GM12878 (cell line): ENCODE data around the gene PCNX1. TPM values are rescaled to one million over a fixed set of nuclear protein-coding genes. Genes with fewer than 3 reads are reported as not detected.

Source experiments
- ASH2L ChIP-seq: fragments of 300-600, 200-600 bp; sonication (generic); IDR thresholded peaks from 2 replicates; pipeline ENCODE4 v1.6.1; 2017; ENCODE audit warnings: low read depth, mild to moderate bottlenecking, borderline replicate concordance
- BACH1 ChIP-seq: fragments of 450-650 bp; IDR thresholded peaks from 2 replicates; pipeline ENCODE4 v1.6.1; 2017; ENCODE audit warnings: mild to moderate bottlenecking, borderline replicate concordance
- BCL11A ChIP-seq: IDR thresholded peaks from 2 replicates; pipeline ENCODE4 v1.6.1; 2011; ENCODE audit warnings: low read depth, low read length
- DPF2 ChIP-seq: fragments of 450-650 bp; IDR thresholded peaks from 2 replicates; pipeline ENCODE4 v1.6.1; 2017; ENCODE audit warnings: mild to moderate bottlenecking
- EGR1 ChIP-seq, 2 experiments: IDR thresholded peaks; 1 replicate in 1 of 2; 2 replicates in 1 of 2; pipeline ENCODE4 v1.6.1; 2011 to 2012; ENCODE audit warnings: low read depth in 2 of 2, low read length in 2 of 2, borderline replicate concordance in 1 of 2, mild to moderate bottlenecking in 1 of 2, moderate library complexity in 1 of 2
- FOS ChIP-seq: IDR thresholded peaks from 3 replicates; pipeline ENCODE4 v1.6.1; 2011; ENCODE audit warnings: borderline replicate concordance; ENCODE audit not compliant: insufficient read length; ENCODE audit errors: extremely low read depth
- LARP7 ChIP-seq: fragments of 450-650 bp; IDR thresholded peaks from 2 replicates; pipeline ENCODE4 v1.6.1; 2017; ENCODE audit warnings: mild to moderate bottlenecking
- MLLT1 ChIP-seq: fragments of 450-650 bp; IDR thresholded peaks from 2 replicates; pipeline ENCODE4 v1.6.1; 2016; ENCODE audit warnings: mild to moderate bottlenecking
- MXI1 ChIP-seq: fragments of 150-350 bp; IDR thresholded peaks from 2 replicates; pipeline ENCODE4 v1.6.1; 2011; ENCODE audit warnings: low read depth, mild to moderate bottlenecking, inconsistent platforms, low read length, improper control_type of control experiment
- NRF1 ChIP-seq: conservative IDR thresholded peaks from 2 replicates; pipeline ENCODE4 v1.6.1; 2011; ENCODE audit warnings: mild to moderate bottlenecking, low read depth, low read length, improper control_type of control experiment
- PAX5 ChIP-seq: IDR thresholded peaks from 2 replicates; pipeline ENCODE4 v1.6.1; 2011; ENCODE audit warnings: low read depth, low read length, borderline replicate concordance
- RELA ChIP-seq: fragments of 450-650 bp; IDR thresholded peaks from 2 replicates; pipeline ENCODE4 v1.8.0; 2014; ENCODE audit warnings: borderline replicate concordance; ENCODE audit not compliant: partially characterized antibody
- REST ChIP-seq: IDR thresholded peaks from 2 replicates; pipeline ENCODE4 v1.6.1; 2012; ENCODE audit warnings: mild to moderate bottlenecking, low read depth, low read length
- SKIL ChIP-seq: fragments of 450-650 bp; IDR thresholded peaks from 2 replicates; pipeline ENCODE4 v1.6.1; 2017; ENCODE audit warnings: mild to moderate bottlenecking, low read depth, inconsistent platforms; ENCODE audit not compliant: poor library complexity, severe bottlenecking
- SMARCA5 ChIP-seq: fragments of 450-650 bp; IDR thresholded peaks from 2 replicates; pipeline ENCODE4 v1.6.1; 2017; ENCODE audit warnings: mild to moderate bottlenecking
- TCF7 ChIP-seq: IDR thresholded peaks from 2 replicates; pipeline ENCODE4 v1.6.1; 2014; ENCODE audit warnings: antibody characterized with exemption, borderline replicate concordance
- WRNIP1 ChIP-seq: IDR thresholded peaks from 2 replicates; pipeline ENCODE4 v1.6.1; 2011; ENCODE audit warnings: low read depth, low read length, improper control_type of control experiment, borderline replicate concordance
- YY1 ChIP-seq: IDR thresholded peaks from 2 replicates; pipeline ENCODE4 v1.6.1; 2011; ENCODE audit warnings: low read depth, mild to moderate bottlenecking, low read length
- ZNF207 ChIP-seq: fragments of 450-650 bp; IDR thresholded peaks from 2 replicates; pipeline ENCODE4 v1.6.1; 2014; ENCODE audit warnings: antibody characterized with exemption, mild to moderate bottlenecking, borderline replicate concordance
- ZNF217 ChIP-seq: fragments of 450-650 bp; IDR thresholded peaks from 2 replicates; pipeline ENCODE4 v1.6.1; 2017; ENCODE audit warnings: antibody characterized with exemption, mild to moderate bottlenecking
- ZSCAN29 ChIP-seq: fragments of 450-650 bp; IDR thresholded peaks from 2 replicates; pipeline ENCODE4 v1.6.1; 2017; ENCODE audit warnings: mild to moderate bottlenecking, moderate library complexity
- polyA plus RNA-seq, 11 experiments: library from polyadenylated mRNA; depleted of rRNA in 4 of 11; unstranded in 6 of 11; stranded (reverse) in 5 of 11; fragments of >200 nt; fragmentation: Nextera tagmentation in 4 of 11; fragmentation: Illumina TruSeq in 1 of 11; extraction: Ambion mirVana in 4 of 11; extraction: Trizol in 1 of 11; gene quantifications; 1 replicate in 1 of 11; 2 replicates in 10 of 11; pipeline versions ENCODE4 v1.2.1 to v1.2.3, GENCODE V29; 2011 to 2016; ENCODE audit warnings: inconsistent platforms in 2 of 11, missing spikeins in 2 of 11, low read depth in 1 of 11
- total RNA-seq, 4 experiments: library from RNA; depleted of rRNA in 3 of 4; stranded (reverse); fragments of >200 nt in 3 of 4; fragmentation: Illumina TruSeq in 1 of 4; extraction: Trizol in 1 of 4; gene quantifications; 2 replicates each; pipeline versions ENCODE4 v1.2.1 to v1.2.3, GENCODE V29; 2013 to 2021
- TF ChIP-seq, protein P1 (sequence below): IDR thresholded peaks from 2 replicates; pipeline ENCODE4 v1.6.1; 2011; ENCODE audit warnings: low read depth, mild to moderate bottlenecking, low read length, moderate library complexity, borderline replicate concordance; ENCODE audit errors: extremely low read depth

The PCNX1 gene
- total and polyA plus RNA-seq, 10 of the 15 experiments (the other 5 are each of a cell fraction or from before 2014, with no cell fraction given) = 4.6 to 53.9 (median 20.5) TPM

DNA sequence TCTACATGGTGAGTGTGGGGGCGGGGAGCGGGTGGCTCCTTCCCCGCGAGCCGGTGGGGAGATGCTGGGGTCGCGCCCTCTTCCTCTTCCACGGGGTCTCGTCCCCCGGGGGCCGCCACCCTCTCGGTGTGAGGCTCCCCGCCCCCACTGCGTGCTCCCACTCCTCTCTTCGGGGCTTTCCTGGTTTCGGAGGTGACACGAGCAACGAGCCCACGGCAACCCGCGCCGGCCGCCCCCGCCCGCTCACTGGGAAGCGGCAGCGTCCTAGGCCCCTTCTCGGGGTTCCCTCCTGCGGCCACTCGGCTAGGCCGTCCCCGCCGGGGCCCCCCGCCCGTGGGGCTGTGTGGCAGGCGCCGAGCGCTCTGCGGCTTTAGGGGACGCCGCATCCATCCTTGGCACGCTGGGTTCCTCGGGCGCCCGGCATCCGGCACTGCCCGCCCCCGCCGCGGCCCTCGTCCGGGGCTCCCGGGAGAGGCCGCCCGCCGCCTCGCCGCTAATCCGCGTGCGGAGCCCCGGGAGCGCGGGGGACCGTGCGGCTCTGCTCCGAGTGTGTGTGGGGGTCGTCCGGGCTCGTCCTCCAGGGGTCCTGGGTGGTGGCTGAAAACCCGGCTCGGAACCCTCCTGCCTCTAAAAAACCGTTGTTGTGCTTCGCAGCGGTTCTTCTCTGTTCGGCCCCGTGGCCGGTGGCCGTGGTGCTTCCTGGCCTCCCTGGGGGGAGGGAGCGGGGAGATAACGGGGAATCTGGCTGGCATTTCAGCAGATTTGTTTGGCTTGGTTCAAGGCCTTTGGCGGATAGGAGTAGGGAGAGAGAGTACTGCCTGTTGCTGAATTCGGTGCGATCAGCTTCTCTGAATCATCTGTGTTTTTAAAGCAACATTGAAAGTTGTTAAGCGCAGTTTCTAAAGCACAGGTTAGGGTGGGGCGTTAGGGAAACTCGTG, 1.0 kb downstream of the PCNX1 start (continued):
- TF ChIP-seq BACH1 = peak; percentile 37
- TF ChIP-seq FOS = no peak
- peak; percentile 75 for TF ChIP-seq LARP7
- peak; percentile 57 for TF ChIP-seq DPF2
- TF ChIP-seq RELA = no peak
- no peak for TF ChIP-seq SKIL
- TF ChIP-seq MLLT1 = no peak; the same call in 1 of the 2 replicates
- 0 out of 2 replicates have a peak, but pooled peaks have one; percentile 33 for TF ChIP-seq ZNF217
- 0 out of 2 replicates have a peak, but pooled peaks have one; percentile 57 for TF ChIP-seq ZNF207
- peak; percentile 42; the same call in 1 of the 2 replicates for TF ChIP-seq ASH2L
- TF ChIP-seq, protein P1, sequence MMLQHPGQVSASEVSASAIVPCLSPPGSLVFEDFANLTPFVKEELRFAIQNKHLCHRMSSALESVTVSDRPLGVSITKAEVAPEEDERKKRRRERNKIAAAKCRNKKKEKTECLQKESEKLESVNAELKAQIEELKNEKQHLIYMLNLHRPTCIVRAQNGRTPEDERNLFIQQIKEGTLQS = no peak
- 0 out of 2 replicates have a peak, but pooled peaks have one; percentile 43 for TF ChIP-seq WRNIP1
- no peak for TF ChIP-seq BCL11A
- no peak for TF ChIP-seq PAX5
- TF ChIP-seq TCF7 = no peak
- 0 out of 2 replicates have a peak, but pooled peaks have one; percentile 20 for TF ChIP-seq MXI1
- 0 out of 2 replicates have a peak, but pooled peaks have one; percentile 39 for TF ChIP-seq SMARCA5
- peak in 1 of 2 experiments; percentile 52; a peak in 1 of 3 replicates for TF ChIP-seq EGR1 (IDR thresholded peaks at IDR 0.05; ENCODE audit: borderline replicate concordance in 1 of 2, low read depth in 2 of 2, low read length in 2 of 2)
- no peak for TF ChIP-seq NRF1
- no peak for TF ChIP-seq REST
- no peak for TF ChIP-seq YY1
- 0 out of 2 replicates have a peak, but pooled peaks have one; percentile 61 for TF ChIP-seq ZSCAN29
